Measurements from ENCODE around the gene IRS1. TPM values are rescaled to one million over a fixed set of nuclear protein-coding genes. Genes with fewer than 3 reads are reported as not detected.

IRS1 gene
- total RNA-seq, 1 donor from 2014 or later: 0.72 TPM

- DNase-seq (ENCODE audit: low spot score): no peak
- H3K27ac Mint-ChIP-seq (ENCODE audit: unreplicated experiment): no peak overlapping the region
- H3K27me3 Mint-ChIP-seq (ENCODE audit: unreplicated experiment): no peaks in the 10 kb centered on the region
- no peaks in the 10 kb centered on the region for H3K36me3 Mint-ChIP-seq (ENCODE audit: low read depth, unreplicated experiment)
- no peak overlapping the region for H3K4me3 Mint-ChIP-seq (ENCODE audit: unreplicated experiment)
- no peaks in the 10 kb centered on the region for H3K4me1 Mint-ChIP-seq (ENCODE audit: unreplicated experiment)
- no peaks in the 10 kb centered on the region for H3K9me3 Mint-ChIP-seq (ENCODE audit: unreplicated experiment)
- TF ChIP-seq, protein P1, sequence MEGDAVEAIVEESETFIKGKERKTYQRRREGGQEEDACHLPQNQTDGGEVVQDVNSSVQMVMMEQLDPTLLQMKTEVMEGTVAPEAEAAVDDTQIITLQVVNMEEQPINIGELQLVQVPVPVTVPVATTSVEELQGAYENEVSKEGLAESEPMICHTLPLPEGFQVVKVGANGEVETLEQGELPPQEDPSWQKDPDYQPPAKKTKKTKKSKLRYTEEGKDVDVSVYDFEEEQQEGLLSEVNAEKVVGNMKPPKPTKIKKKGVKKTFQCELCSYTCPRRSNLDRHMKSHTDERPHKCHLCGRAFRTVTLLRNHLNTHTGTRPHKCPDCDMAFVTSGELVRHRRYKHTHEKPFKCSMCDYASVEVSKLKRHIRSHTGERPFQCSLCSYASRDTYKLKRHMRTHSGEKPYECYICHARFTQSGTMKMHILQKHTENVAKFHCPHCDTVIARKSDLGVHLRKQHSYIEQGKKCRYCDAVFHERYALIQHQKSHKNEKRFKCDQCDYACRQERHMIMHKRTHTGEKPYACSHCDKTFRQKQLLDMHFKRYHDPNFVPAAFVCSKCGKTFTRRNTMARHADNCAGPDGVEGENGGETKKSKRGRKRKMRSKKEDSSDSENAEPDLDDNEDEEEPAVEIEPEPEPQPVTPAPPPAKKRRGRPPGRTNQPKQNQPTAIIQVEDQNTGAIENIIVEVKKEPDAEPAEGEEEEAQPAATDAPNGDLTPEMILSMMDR (IDR thresholded peaks at IDR 0.05; ENCODE audit: unreplicated experiment): no peak
Measured at GRCh38 chr2:226739545-226740030, 60.0 kb downstream of the IRS1 start.

DNA sequence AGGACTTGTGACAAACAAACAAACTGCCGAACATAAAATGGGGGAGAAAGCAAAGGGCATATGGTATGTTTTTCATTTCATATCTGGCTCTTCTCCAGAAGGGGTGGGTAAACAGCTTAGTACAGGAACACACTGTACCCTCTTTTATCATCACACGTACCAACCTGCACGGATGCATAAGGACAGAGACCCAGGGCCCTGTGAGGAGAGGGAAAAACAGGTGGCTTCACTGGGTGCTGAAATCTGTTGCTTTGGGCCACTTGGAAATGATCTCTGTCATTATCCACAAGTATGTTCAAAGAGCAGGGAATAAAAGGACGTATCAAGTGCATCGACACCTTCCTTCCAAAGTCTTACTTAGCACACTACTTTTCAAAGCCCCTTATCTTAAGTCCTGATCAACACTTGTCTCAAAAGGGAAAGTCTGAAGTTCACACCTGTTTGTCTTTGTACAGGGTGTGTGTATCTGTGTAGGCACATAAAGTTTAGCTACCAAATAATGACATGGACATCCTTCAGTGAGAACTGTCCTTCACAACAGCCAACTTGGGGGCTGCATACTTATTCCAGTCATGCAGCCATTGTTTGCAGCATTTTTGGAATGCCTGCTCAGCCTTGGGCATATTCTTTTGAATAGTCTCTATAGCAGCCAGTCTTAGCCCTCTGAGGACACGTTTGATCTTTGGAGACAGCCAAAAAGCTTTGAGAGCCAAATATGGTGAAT, 60.6 kb downstream of the IRS1 start:
- Mint-ChIP-seq H3K9me3 (ENCODE audit: unreplicated experiment) (no peaks in the 10 kb centered on the region), H3K4me3 (ENCODE audit: unreplicated experiment) (no peak overlapping the region), H3K27ac (ENCODE audit: unreplicated experiment) (no peak overlapping the region), H3K36me3 (ENCODE audit: low read depth, unreplicated experiment) (no peaks in the 10 kb centered on the region), H3K4me1 (ENCODE audit: unreplicated experiment) (no peaks in the 10 kb centered on the region), H3K27me3 (ENCODE audit: unreplicated experiment) (no peaks in the 10 kb centered on the region)
- TF ChIP-seq, protein P1 (IDR thresholded peaks at IDR 0.05; ENCODE audit: unreplicated experiment): no peak
- no peak for DNase-seq (ENCODE audit: low spot score)

DNA sequence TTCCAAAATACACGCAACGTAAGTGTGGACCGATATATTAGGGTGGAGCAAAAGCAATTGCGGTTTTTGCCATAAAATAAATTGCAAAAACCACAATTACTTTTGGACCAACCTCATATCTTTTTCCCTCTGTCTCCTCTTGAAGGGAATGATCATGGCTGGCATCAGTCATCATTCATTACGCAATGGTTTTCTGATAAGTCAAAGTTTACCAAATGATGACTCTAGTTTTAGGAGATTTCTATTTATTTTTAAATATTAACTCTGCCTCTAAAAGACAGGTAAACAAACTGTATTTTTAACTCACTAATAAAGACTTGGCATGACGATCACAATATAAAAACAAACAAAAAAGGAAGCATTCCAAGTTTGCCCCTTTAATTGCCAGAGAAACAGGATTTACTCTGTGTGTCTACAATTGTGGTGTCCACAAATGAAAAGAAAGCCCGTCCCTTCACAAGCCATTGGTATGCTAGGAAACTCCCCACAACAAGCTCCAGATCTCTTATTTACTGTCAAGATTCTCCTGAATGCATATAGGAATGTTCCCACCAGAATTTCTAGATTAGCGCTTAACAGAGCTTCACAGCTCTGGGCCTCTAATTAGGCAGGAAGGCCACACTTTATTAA, 61.3 kb downstream of the IRS1 start:
- Mint-ChIP-seq H3K4me3 (ENCODE audit: unreplicated experiment) (no peak overlapping the region), H3K4me1 (ENCODE audit: unreplicated experiment) (no peaks in the 10 kb centered on the region), H3K27ac (ENCODE audit: unreplicated experiment) (no peak overlapping the region), H3K27me3 (ENCODE audit: unreplicated experiment) (no peaks in the 10 kb centered on the region), H3K36me3 (ENCODE audit: low read depth, unreplicated experiment) (no peaks in the 10 kb centered on the region), H3K9me3 (ENCODE audit: unreplicated experiment) (no peaks in the 10 kb centered on the region)
- TF ChIP-seq, protein P1 (IDR thresholded peaks at IDR 0.05; ENCODE audit: unreplicated experiment): no peak
- no peak for DNase-seq (ENCODE audit: low spot score)

DNA sequence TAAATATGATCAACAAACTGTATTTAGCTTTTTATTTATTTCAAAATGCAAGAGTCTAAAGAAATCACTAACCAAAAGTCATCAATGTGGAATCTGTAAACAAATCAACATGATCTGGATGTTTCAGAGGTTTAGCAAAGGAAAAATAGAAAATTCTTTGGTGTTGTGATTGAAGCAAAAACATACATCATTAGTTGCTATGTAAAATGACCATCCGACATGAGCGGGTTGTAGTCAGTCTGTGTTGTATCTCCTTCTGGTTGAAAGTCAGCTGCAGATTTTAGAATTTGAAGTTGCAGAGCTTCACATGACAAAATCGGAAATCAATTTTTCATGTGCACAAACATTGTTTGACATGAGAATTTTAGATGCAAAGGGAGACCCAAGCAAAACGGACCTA, 63.2 kb downstream of the IRS1 start:
- Mint-ChIP-seq H3K36me3 (ENCODE audit: low read depth, unreplicated experiment) (no peaks in the 10 kb centered on the region), H3K4me1 (ENCODE audit: unreplicated experiment) (no peaks in the 10 kb centered on the region), H3K4me3 (ENCODE audit: unreplicated experiment) (no peak overlapping the region), H3K9me3 (ENCODE audit: unreplicated experiment) (no peaks in the 10 kb centered on the region), H3K27me3 (ENCODE audit: unreplicated experiment) (no peaks in the 10 kb centered on the region), H3K27ac (ENCODE audit: unreplicated experiment) (no peak overlapping the region)
- TF ChIP-seq, protein P1 (IDR thresholded peaks at IDR 0.05; ENCODE audit: unreplicated experiment): no peak
- no peak for DNase-seq (ENCODE audit: low spot score)

All from endothelial cell (in vitro differentiated cells).